ENCODE data around the gene CLEC1A.

GRCh38 chr12:10098791-10099190, at the start of gene CLEC1A:
- TF ChIP-seq CTCF (conservative IDR thresholded peaks at IDR 0.05 in 1 of 2, IDR thresholded peaks at IDR 0.05 in 1 of 2; ENCODE audit: extremely low read depth in 1 of 2, insufficient read depth in 1 of 2, low read depth in 1 of 2, low read length in 2 of 2) = no peak
- no peak for TF ChIP-seq EZH2 (IDR thresholded peaks at IDR 0.05; ENCODE audit: borderline replicate concordance, low read length)

All from mammary epithelial cell (primary cell).